ENCODE results near the gene STK32B.
"Not testable (repeated sequence)": the region's sequence is repeated elsewhere in the genome, so short reads cannot be mapped to it uniquely, and the experiment has no call there.

DNA sequence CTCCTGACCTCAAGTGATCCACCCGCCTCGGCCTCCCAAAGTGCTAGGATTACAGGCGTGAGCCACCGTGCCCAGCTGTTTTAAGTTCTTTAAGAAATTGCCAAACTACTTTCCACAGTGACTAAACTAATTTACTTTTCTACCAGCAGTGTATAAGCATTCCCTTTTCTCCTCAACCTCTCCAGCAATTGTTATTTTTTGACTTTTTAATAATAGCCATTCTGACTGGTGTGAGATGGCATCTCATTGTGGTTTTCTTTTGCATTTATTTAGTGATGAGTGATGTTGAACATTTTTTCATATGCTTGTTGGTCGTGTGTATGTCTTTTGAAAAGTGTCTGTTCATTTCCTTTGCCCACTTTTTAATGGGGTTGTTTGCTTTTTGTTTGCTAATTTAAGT lies 199.3 kb downstream of the STK32B start:
- TF ChIP-seq, protein P1, sequence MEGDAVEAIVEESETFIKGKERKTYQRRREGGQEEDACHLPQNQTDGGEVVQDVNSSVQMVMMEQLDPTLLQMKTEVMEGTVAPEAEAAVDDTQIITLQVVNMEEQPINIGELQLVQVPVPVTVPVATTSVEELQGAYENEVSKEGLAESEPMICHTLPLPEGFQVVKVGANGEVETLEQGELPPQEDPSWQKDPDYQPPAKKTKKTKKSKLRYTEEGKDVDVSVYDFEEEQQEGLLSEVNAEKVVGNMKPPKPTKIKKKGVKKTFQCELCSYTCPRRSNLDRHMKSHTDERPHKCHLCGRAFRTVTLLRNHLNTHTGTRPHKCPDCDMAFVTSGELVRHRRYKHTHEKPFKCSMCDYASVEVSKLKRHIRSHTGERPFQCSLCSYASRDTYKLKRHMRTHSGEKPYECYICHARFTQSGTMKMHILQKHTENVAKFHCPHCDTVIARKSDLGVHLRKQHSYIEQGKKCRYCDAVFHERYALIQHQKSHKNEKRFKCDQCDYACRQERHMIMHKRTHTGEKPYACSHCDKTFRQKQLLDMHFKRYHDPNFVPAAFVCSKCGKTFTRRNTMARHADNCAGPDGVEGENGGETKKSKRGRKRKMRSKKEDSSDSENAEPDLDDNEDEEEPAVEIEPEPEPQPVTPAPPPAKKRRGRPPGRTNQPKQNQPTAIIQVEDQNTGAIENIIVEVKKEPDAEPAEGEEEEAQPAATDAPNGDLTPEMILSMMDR (conservative IDR thresholded peaks at IDR 0.05; ENCODE audit: low read depth, low read length): not testable (repeated sequence)
- TF ChIP-seq EZH2 (IDR thresholded peaks at IDR 0.05; ENCODE audit: borderline replicate concordance, low read depth, low read length, poor library complexity, severe bottlenecking): not testable (repeated sequence)

All from A673 (cell line).